ENCODE results near the gene CDKN2B.

The CDKN2B gene

DNA sequence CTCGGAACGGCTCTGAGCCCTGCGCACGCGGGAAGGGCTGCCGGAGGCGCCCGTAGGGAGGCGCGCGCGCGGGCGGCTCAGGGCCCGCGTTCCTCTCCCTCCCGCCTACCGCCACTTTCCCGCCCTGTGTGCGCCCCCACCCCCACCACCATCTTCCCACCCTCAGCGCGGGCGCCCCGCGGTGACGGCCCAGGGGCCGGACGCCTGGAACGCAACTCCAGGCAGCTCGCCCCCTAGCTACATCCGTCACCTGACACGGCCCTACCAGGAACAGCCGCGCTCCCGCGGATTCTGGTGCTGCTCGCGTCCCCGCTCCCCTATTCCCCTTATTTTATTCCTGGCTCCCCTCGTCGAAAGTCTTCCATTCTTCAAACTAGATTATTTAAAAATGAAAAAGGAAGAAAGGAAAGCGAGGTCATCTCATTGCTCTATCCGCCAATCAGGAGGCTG lies 14.5 kb downstream of the CDKN2B start, which contains the start of gene CDKN2B-AS1 (continued):
- TF ChIP-seq ZNF785 (tag by site-specific recombination; IDR thresholded peaks at IDR 0.05) (no peak), ZNF558 (tag by site-specific recombination; IDR thresholded peaks at IDR 0.05) (no peak), ZNF610 (tag by site-specific recombination; IDR thresholded peaks at IDR 0.05; ENCODE audit: borderline replicate concordance) (no peak), GLI4 (tag by site-specific recombination; IDR thresholded peaks at IDR 0.05) (no peak), ZNF341 (tag by site-specific recombination; IDR thresholded peaks at IDR 0.05; ENCODE audit: low read depth) (peak; percentile 84), MYNN (tag by site-specific recombination; IDR thresholded peaks at IDR 0.05; ENCODE audit: borderline replicate concordance) (no peak), ZBTB48 (tag by site-specific recombination; IDR thresholded peaks at IDR 0.05) (peak; percentile 84), OVOL3 (tag by site-specific recombination; IDR thresholded peaks at IDR 0.05) (no peak), ZIC2 (tag by site-specific recombination; IDR thresholded peaks at IDR 0.05) (peak; percentile 88), BCL11B (tag by site-specific recombination; IDR thresholded peaks at IDR 0.05; ENCODE audit: low read depth) (no peak; the same call in 1 of the 2 replicates), ZSCAN18 (tag by site-specific recombination; IDR thresholded peaks at IDR 0.05) (no peak), ZNF768 (tag by site-specific recombination; IDR thresholded peaks at IDR 0.05) (no peak), KLF16 (tag by site-specific recombination; IDR thresholded peaks at IDR 0.05) (no peak), PRDM10 (tag by site-specific recombination; IDR thresholded peaks at IDR 0.05) (no peak), ZNF654 (tag by site-specific recombination; IDR thresholded peaks at IDR 0.05; ENCODE audit: low read depth) (no peak)
- TF ChIP-seq, protein P1, sequence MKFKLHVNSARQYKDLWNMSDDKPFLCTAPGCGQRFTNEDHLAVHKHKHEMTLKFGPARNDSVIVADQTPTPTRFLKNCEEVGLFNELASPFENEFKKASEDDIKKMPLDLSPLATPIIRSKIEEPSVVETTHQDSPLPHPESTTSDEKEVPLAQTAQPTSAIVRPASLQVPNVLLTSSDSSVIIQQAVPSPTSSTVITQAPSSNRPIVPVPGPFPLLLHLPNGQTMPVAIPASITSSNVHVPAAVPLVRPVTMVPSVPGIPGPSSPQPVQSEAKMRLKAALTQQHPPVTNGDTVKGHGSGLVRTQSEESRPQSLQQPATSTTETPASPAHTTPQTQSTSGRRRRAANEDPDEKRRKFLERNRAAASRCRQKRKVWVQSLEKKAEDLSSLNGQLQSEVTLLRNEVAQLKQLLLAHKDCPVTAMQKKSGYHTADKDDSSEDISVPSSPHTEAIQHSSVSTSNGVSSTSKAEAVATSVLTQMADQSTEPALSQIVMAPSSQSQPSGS (tag by site-specific recombination; IDR thresholded peaks at IDR 0.05; ENCODE audit: low read depth) = no peak
- TF ChIP-seq, protein P2, sequence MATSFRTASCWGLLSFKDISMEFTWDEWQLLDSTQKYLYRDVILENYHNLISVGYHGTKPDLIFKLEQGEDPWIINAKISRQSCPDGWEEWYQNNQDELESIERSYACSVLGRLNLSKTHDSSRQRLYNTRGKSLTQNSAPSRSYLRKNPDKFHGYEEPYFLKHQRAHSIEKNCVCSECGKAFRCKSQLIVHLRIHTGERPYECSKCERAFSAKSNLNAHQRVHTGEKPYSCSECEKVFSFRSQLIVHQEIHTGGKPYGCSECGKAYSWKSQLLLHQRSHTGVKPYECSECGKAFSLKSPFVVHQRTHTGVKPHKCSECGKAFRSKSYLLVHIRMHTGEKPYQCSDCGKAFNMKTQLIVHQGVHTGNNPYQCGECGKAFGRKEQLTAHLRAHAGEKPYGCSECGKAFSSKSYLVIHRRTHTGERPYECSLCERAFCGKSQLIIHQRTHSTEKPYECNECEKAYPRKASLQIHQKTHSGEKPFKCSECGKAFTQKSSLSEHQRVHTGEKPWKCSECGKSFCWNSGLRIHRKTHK (tag by site-specific recombination; IDR thresholded peaks at IDR 0.05) = no peak
- TF ChIP-seq, protein P3, sequence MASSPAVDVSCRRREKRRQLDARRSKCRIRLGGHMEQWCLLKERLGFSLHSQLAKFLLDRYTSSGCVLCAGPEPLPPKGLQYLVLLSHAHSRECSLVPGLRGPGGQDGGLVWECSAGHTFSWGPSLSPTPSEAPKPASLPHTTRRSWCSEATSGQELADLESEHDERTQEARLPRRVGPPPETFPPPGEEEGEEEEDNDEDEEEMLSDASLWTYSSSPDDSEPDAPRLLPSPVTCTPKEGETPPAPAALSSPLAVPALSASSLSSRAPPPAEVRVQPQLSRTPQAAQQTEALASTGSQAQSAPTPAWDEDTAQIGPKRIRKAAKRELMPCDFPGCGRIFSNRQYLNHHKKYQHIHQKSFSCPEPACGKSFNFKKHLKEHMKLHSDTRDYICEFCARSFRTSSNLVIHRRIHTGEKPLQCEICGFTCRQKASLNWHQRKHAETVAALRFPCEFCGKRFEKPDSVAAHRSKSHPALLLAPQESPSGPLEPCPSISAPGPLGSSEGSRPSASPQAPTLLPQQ (tag by site-specific recombination; IDR thresholded peaks at IDR 0.05) = no peak
